Central memory CD4-positive, alpha-beta T cell (primary cell): ENCODE results near the gene FAM222B.
"Not testable (repeated sequence)": the region's sequence is repeated elsewhere in the genome, so short reads cannot be mapped to it uniquely, and the experiment has no call there.

Source experiments
- DNase-seq: peaks from one replicate; pipeline ENCODE4 v3.0.0; 2022

Gene FAM222B

DNA sequence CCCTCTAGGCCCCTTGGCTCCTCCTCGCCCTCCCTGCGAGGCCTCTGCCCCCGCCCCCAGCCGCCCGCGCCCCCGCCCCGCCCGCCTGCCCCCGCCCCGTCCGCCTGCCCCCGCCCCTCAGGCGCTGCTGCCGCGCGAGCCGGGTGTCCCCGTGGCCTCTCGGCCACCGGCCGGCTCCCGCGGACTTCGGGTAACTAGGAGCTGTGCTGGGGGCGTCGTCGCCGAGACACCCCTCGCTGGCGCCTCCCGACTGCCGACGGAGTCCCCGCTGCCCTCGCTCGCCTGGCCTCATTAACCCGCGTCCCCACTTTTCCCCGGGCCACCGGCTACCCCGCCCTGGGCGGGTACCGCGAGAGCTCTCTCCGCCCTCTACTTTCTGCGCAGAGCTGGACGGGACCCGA is 116.4 kb downstream of the FAM222B start, which contains the start of gene TLCD1:
Gene TLCD1 (minus strand): TSS at position 8 of the 401 bp plus-strand sequence. CDS start 136 bp downstream, outside the sequence.
- DNase-seq: peak; percentile 67

GRCh38 chr17:28725660-28726225 is 116.8 kb downstream of the FAM222B start:
- peak; percentile 35 for DNase-seq

DNA sequence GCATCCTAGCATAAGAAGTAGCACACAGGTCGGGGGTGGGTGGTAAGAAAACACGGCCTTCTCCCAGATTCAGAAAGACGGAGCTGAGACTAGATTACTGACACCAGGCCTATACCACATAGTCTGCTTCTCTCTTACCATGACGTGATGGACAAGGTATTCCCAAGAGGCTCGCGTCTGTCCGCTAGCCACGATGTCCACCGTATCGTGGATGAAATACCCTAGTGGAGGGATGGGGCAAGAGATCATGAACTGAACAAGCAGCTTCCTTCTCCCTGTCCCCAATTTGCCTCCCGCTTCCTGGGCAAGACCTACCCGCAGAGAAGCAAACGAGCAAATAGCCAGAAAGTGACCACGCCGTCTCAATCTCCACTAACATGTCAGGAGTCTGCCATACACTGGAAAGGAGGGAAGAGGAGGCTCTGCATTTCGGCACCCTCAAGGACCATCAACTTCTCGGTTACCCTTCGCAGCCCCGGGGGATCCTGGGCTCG is 117.4 kb downstream of the FAM222B start:
- DNase-seq: no peak

DNA sequence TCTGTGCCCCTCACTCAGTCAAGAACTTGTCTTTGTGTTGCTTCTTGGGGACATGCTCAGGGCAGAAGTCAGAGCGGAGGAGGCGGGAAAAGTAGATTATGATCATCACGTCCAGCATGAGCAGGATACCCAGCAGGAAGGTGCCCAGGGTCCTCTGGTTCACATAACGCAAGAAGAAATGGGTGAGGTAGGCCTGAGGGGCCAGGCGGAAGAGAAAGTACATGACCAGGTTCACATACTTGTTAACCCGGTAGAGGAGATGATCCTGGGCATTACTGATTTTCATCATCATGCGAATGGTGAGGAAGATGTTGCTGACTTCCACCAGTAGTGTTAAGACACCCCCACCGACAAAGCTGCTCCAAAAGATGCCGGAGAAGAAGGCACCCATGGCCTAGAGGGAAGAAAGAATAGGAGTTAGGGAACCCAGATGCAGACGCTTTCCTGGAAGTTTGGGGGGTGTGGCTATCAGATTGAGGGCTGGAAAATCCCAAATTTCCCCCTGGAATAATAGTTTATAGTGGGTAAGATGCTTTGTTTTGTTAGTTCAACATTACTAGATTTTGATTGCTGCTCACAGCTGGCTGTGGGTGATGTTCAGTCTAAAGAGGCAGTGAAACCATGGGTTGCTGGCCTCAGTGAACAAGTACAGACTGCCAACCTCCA is 118.0 kb downstream of the FAM222B start:
- DNase-seq: no peak

- DNase-seq: not testable (repeated sequence)
Observed at GRCh38 chr17:28723836-28724499, 118.6 kb downstream of the FAM222B start.

GRCh38 chr17:28723159-28723835 is 119.3 kb downstream of the FAM222B start:
- DNase-seq: no peak

DNA sequence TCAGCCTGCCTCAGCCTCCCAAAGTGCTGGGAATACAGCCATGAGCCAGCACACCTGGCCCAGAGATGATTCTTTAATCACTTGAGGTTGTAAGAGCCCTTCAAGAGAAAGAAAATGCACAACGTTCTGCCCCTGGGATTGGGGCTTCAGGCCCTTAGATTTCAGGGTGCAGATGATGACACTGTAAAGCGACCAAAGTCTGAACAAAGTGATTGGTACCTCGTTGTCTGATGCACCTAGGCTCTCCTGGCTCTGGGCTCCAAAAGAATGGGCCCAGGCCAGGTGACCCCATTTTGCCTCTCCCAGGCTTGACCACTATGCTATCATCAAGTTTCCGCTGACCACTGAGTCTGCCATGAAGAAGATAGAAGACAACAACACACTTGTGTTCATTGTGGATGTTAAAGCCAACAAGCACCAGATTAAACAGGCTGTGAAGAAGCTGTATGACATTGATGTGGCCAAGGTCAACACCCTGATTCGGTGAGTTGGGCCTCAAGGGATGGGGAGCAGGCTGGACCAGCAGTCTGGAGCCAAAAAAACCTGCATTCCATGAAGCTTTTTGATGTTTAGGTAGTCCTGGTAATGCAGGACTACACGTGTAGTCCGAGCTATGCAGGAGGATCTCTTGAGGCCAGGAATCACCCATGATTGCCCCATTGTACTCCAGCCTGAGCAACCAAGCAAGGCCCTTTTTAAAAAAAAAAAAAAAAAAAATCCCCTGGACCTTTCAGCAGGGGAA is 120.0 kb downstream of the FAM222B start:
- DNase-seq: no peak

- DNase-seq: not testable (repeated sequence)
Observed at GRCh38 chr17:28720997-28721329, 121.6 kb downstream of the FAM222B start.

DNA sequence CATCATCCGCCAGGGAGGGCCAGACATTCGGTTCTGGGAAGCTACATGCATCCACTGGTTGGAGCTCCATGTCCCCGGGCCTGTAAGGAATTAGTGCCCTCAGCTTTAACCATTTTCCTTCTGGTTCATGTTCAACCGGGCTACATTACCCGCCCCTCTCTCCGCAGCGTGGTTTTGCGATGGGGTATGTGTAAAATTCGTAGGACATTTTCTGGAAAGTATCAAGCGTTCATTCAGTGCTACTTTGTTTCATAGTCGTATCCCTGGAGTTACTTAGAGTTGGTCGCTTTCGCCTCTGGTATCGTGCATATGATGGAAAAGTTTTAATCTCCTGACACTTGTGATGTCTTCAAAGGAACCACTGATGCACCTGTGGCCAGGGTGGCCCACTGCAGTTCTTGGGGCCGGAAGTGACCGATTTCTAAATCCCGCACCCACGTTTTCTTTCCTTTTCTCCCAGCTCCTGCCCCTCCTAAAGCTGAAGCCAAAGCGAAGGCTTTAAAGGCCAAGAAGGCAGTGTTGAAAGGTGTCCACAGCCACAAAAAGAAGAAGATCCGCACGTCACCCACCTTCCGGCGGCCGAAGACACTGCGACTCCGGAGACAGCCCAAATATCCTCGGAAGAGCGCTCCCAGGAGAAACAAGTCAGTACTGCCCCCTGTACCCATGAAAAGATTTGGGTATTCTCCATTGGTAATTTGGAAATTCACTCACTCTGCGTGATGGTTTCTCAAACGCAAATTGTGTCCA is 122.2 kb downstream of the FAM222B start:
- peak; percentile 29 for DNase-seq

DNA sequence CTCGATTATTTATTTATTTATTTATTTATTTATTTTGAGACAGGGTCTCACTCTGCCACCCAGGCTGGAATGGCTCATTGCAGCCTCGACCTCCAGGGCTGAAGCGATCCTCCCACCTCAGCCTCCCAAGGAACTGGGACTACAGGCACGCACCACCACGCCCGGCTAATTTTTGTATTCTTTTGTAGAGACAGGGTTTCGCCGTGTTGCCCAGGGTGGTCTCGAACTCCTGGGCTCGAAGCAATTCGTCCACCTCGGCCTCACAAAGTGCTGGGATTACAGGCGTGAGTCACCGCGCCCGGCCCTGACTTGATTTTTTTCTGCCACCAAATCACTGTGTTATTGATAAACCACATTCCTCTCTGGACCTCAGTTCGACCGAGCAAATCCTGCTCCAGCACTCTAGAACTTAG is 123.6 kb downstream of the FAM222B start:
- no peak for DNase-seq

DNA sequence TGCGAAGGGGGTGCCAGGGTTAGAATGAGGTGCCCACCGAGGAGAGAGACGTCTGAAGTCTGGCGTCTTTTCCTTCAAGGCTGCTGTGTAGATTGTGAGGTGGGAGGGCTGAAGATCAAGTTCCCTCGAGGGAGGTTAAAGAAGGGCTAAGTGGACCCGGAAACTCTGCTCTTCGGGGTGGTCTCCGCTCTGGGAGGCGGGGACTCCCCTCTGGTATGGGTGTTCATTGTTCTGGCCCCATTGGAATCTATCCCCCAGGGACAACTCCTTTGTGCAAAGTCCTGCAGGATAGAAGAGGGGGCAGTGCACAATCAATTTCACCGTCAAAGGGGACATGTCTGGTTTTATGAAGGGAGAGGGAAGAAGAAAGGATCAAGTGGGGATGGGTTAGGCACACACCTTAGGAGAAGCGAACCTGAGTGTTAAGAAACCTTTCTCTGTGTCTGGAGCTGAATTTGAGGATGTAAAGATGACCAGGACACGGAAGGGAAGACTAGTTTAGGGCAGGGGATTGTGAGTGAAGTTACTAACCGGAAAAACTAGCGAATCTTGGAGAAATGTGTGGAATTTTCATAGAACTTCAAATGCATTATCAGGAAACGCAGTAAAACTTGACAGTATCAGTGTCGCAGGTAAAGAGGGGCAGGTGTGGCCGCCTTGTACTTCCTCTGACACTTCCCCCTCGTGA is 124.1 kb downstream of the FAM222B start:
- no peak for DNase-seq

DNA sequence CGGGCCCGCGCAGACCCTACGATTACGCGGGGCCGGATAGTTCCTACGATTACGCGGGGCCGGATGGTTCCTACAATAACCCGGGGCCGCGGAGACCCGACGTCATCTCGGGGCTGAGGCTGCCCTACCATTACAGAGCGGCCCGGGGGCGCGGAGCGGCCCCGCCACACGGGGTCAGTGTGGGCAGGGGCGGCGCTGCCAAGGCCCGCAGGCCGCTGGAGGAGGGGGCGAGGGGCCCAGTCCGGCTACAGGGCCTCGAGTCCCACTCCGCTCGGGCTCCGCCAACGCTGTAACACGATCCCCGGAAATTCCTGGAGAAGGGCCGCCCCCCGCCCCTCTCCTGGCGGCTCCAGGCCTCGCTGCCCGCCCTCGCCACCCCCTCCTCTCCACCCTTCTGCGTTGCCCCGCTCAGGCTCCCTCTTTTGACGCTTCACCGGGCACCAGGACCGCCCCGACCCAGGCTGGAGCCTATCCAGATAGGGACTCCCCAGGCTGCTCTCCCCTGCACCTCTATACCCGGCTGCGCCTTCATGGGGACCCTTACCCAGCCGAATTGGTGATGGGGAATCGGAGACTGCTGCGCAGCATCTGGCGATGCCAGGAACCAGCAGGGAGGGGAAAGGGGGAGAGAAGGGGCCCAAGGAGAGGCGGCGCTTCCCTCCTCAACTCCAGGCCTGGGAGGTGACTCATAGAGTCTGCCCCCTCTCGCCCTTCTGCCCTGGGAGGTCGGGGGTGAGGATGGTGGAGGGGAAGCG is 124.8 kb downstream of the FAM222B start, which contains the start of gene RAB34:
Gene RAB34 (minus strand): TSS at position 291 of the 755 bp plus-strand sequence. CDS start 602 bp downstream, outside the sequence.
- no peak for DNase-seq

DNA sequence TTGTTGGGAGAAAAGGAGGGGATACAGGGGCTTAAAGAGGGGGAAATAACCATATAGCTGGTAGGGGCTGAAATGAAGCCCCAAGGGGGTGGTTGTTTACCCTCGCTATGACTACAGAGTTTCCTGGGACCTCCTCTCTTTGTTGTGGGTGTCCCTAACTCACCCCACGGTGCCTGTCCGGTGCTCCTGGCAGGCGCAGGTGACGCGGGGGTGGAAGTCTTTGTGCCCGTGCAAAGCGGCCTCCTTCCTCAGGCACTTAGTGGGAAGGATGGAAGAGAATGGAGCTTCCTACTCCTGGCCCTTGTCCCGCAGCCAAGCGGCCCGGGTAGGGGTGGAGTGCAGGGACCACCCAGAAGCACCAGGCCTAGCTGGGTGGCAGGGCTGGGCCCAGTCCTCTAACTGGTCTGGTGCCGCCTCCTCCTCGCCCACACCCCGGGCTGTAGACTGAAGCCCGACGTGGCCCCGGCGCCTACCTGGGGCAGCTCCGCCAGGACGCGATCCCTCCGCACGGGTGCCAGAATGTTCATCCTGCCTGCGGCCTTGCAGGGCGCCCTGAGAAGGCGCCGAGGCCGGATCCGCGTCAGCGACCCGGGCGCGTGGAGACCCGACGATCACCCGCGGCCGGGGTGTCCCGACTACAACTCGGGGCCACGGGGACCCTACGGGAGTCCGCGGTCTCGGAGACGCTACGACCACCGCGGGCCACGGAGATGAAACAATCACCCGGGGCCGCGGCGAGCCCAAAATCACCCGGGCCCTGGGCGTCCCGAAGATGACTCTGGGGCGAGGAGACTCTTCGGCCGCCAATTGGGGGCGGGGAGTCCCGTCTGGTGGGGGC is 125.6 kb downstream of the FAM222B start:
- DNase-seq: no peak

GRCh38 chr17:28715217-28715616 is 127.4 kb downstream of the FAM222B start:
- no peak for DNase-seq

DNA sequence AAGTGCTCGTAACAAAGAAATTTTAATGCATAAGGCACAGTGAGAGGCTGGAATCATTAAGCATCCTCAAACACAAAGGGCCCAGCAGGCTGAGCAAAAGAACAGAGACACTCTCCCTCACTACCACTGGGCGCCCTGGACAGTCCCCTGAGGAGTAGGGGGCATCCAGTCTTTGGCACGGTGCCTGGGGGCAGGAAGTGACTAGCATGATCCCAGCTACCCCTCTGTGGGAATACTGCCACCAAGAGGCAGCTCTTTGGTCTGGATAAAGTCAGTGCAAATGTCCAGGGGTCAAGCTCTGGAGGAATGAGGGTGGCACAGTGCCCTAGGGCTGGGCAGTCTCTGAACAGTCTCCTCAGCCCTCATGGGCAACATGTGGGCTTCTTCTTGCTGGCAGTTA is 128.3 kb downstream of the FAM222B start:
- no peak for DNase-seq

DNA sequence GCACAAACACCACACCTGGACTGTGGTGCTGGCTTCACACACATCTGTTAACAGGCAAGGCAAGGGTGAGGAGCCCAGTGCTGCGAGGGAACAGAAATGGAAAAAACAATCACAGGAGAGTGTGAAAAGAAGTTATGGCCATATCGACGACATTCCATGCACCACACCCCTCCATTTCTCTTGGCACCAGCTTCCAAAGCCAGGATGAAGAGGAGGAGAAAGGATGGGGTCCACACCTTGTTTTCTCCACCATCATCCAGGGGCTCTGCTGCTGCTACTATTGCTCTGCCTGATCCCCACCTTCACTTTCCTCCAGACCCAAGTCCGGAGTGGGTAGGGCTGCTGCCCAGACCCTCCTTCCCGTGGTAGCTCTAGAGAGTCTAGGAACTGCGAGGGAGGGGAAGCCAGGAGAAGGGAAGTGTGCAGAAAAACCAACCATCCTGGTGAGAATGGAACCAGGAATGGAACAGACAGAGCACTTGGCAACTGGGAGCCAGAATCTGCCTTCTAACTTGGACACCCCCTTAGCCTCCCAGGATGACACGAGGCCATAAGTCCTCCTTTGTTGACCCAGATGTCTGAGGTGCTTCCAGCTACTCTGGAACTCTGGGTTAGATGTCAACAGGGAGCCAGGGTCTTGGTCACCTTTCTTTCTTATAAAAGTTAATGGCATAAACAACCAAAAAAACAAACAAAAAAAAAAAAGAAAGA is 129.7 kb downstream of the FAM222B start:
- DNase-seq: no peak

- peak; percentile 45 for DNase-seq
Observed at GRCh38 chr17:28712032-28712704, 130.4 kb downstream of the FAM222B start.

GRCh38 chr17:28711723-28712031 is 130.9 kb downstream of the FAM222B start, which contains the start of gene PROCA1:
Gene PROCA1 (minus strand): TSS chr17:28711888. CDS start chr17:28711660, 228 bp downstream.
- no peak for DNase-seq
